Transverse colon (tissue), 4 donors: ENCODE results near the gene UBL5.

Source experiments
- CTCF ChIP-seq, 5 experiments: fragments of 200-600 bp in 3 of 5; fragments of 450-650 bp in 2 of 5; sonication (generic) in 3 of 5; IDR thresholded peaks; 1 replicate in 2 of 5; 2 replicates in 3 of 5; pipeline ENCODE4 v1.5.1; 2016 to 2017; ENCODE audit warnings: antibody characterized with exemption in 5 of 5, inconsistent platforms in 3 of 5, mild to moderate bottlenecking in 2 of 5, moderate library complexity in 1 of 5
- EP300 ChIP-seq: sonication (generic); formaldehyde crosslinking; IDR thresholded peaks from one replicate; pipeline ENCODE4 v1.6.1; 2017; ENCODE audit warnings: antibody characterized with exemption, low read depth
- POLR2A ChIP-seq: fragments of 450-650 bp; IDR thresholded peaks from one replicate; pipeline ENCODE4 v1.6.1; 2016; ENCODE audit warnings: antibody characterized with exemption, mild to moderate bottlenecking, moderate library complexity
- POLR2AphosphoS5 ChIP-seq, 3 donors: sonication (generic); formaldehyde crosslinking; IDR thresholded peaks; one replicate each; pipeline ENCODE4 v1.6.1; 2016; ENCODE audit warnings: antibody characterized with exemption in 3 of 3

DNA sequence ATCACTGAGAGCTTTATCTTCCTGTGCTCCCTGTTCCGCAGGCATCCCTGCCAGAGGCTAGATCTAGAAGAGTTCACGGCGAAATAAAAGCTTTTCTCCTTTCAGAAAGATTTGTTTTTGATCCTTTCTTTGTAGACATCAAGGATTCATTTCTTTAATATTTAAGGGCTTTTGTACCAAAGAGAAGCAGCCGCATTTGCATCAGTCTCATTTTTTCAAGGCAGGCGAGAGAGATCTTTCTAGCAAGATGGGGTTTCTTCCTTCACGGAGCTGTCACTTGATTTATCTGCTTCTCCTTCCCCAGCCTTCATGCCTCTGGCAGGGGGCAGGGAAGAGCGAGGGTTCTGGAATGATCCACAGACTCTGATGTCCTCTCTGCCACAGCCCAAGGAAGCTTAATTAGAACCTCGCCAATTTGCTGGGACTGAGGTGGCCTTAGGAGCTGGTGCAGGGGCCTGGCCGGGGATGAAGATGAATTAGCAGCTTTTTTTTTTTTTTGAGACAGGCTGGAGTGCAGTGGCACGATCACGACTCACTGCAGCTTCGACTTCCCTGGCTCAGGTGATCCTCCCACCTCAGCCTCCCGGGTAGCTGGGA lies 47.4 kb downstream of the UBL5 start:
- TF ChIP-seq EP300, result no peak
- no peak for TF ChIP-seq POLR2AphosphoS5 (IDR thresholded peaks at IDR 0.05)
- TF ChIP-seq CTCF (IDR thresholded peaks at IDR 0.05), result no peak
- TF ChIP-seq POLR2A, result no peak
